A549 treated with DMSO at 1 μM for 4 hours (cell line): Measurements from ENCODE around the gene LANCL1. TPM values are rescaled to one million over a fixed set of nuclear protein-coding genes. Genes with fewer than 3 reads are reported as not detected.

Source experiments
- total RNA-seq: library from RNA; stranded (reverse); fragments of 200-300 nt; extraction: Qiagen RNA extraction; gene quantifications from 5 replicates; pipeline ENCODE4 v1.2.3, GENCODE V29; 2022; ENCODE audit warnings: low read depth

The LANCL1 gene
- total RNA-seq, result 20.5 to 32.0 TPM (median 29.3 TPM) in 5 replicates

DNA sequence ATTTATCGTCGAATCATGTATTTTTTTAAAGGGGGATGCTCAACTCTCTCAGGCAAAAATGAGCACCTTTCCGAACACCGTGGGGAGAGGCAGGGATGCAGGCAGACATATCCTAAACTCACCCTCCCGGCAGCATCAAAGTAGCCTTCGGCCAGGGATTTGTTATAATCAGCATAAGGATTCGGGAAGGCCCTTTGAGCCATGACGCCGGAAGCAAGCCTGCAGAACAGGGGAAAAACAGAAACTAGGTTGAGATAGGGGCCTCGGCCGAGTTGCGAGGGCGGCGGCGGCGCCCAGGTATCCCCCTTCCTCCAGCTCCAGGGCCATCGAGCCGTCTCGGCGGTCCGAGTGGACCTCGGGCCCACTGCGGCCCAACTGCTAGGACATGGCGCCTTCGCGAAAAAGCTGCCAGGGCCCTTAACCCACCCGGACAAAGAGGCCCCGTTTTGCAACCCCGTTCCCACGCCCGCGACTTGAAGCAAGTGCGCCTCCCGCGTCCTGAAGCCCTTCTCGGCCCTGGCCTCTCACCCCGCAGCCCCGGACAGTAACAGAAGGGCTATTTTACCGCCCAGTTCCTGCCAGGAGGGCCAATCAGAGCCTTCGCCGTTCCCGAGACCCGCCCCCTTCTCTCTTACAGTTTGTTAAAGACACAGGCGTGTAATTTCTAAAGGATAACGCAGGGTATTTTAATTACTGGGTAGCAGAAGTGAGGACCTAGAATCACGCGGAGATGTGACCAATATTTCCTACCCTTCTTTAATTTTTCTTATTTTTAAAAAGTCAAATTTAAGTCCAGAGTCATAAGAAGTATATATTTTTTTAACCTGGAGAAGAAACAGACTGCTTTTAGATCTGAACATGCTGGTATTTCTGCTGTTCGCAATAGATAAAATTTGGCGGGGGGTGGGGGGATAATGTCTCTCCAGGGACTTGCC, at the start of gene LANCL1:
TSS of gene LANCL1 (minus strand) at position 566 of the 935 bp plus-strand sequence. CDS start at position 203, 363 bp downstream.

Other genes with a start within 250 kb of the LANCL1 start
- gene MYL1, start 161.6 kb downstream of the LANCL1 start, total RNA-seq, result not detected in 5 replicates
- 6.0 to 8.6 TPM (median 8.4 TPM) in 5 replicates for gene CPS1, start 79.8 kb upstream of the LANCL1 start, total RNA-seq